HepG2 (cell line): ENCODE measurements around the gene NCOA7. TPM values are rescaled to one million over a fixed set of nuclear protein-coding genes. Genes with fewer than 3 reads are reported as not detected.

Experiments
- CREM ChIP-seq, 2 experiments: sonication (generic) in 1 of 2; formaldehyde crosslinking in 1 of 2; IDR thresholded peaks; 2 replicates each; pipeline versions ENCODE4 v1.4.0 to v1.6.1; 2016 to 2020; ENCODE audit warnings: antibody characterized with exemption in 1 of 2, mild to moderate bottlenecking in 1 of 2, missing genetic modification reagents in 1 of 2
- IRX3 ChIP-seq: sonication (generic); formaldehyde crosslinking; IDR thresholded peaks from 2 replicates; pipeline ENCODE4 v1.8.1; 2023; ENCODE audit warnings: mild to moderate bottlenecking, low read depth, missing genetic modification reagents, borderline replicate concordance
- MIXL1 ChIP-seq: IDR thresholded peaks from 2 replicates; pipeline ENCODE4 v1.6.1; 2016
- RFX1 ChIP-seq: fragments of 450-650 bp; IDR thresholded peaks from 2 replicates; pipeline ENCODE4 v1.6.1; 2017
- RFXAP ChIP-seq: sonication (generic); formaldehyde crosslinking; IDR thresholded peaks from 2 replicates; pipeline ENCODE4 v1.4.0; 2020; ENCODE audit warnings: missing genetic modification reagents, borderline replicate concordance
- SIX1 ChIP-seq: sonication (generic); formaldehyde crosslinking; IDR thresholded peaks from 2 replicates; pipeline ENCODE4 v1.4.0; 2020; ENCODE audit warnings: missing genetic modification reagents, borderline replicate concordance
- SMAD1 ChIP-seq: sonication (generic); formaldehyde crosslinking; IDR thresholded peaks from 2 replicates; pipeline ENCODE4 v1.4.0; 2020; ENCODE audit warnings: missing genetic modification reagents, low read depth, mild to moderate bottlenecking, borderline replicate concordance
- SMAD9 ChIP-seq: sonication (generic); formaldehyde crosslinking; IDR thresholded peaks from 2 replicates; pipeline ENCODE4 v1.5.1; 2020; ENCODE audit warnings: mild to moderate bottlenecking, missing genetic modification reagents
- SOX6 ChIP-seq, 2 experiments: fragments of 450-650 bp in 1 of 2; sonication (generic) in 1 of 2; formaldehyde crosslinking in 1 of 2; IDR thresholded peaks; 2 replicates each; pipeline versions ENCODE4 v1.4.0 to v1.6.1; 2017 to 2020; ENCODE audit warnings: antibody characterized with exemption in 1 of 2, mild to moderate bottlenecking in 1 of 2, missing genetic modification reagents in 1 of 2
- ZNF138 ChIP-seq: sonication (generic); formaldehyde crosslinking; IDR thresholded peaks from 2 replicates; pipeline ENCODE4 v1.5.0; 2020; ENCODE audit warnings: mild to moderate bottlenecking, low read depth, missing genetic modification reagents
- ZNF317 ChIP-seq: sonication (generic); formaldehyde crosslinking; IDR thresholded peaks from 2 replicates; pipeline ENCODE4 v1.5.0; 2020; ENCODE audit warnings: mild to moderate bottlenecking, missing genetic modification reagents
- ZNF333 ChIP-seq: sonication (generic); formaldehyde crosslinking; IDR thresholded peaks from 2 replicates; pipeline ENCODE4 v1.4.0; 2020; ENCODE audit warnings: mild to moderate bottlenecking, missing genetic modification reagents, borderline replicate concordance
- ZNF546 ChIP-seq: sonication (generic); formaldehyde crosslinking; conservative IDR thresholded peaks from 2 replicates; pipeline ENCODE4 v1.8.1; 2023; ENCODE audit warnings: mild to moderate bottlenecking, missing genetic modification reagents
- ZNF674 ChIP-seq: sonication (generic); formaldehyde crosslinking; IDR thresholded peaks from 2 replicates; pipeline ENCODE4 v1.5.0; 2020; ENCODE audit warnings: low read depth, mild to moderate bottlenecking, missing genetic modification reagents
- ZNF703 ChIP-seq: sonication (generic); formaldehyde crosslinking; IDR thresholded peaks from 2 replicates; pipeline ENCODE4 v1.5.1; 2020; ENCODE audit warnings: missing genetic modification reagents, mild to moderate bottlenecking, moderate library complexity, borderline replicate concordance
- ZNF713 ChIP-seq: sonication (generic); formaldehyde crosslinking; IDR thresholded peaks from 2 replicates; pipeline ENCODE4 v1.4.0; 2020; ENCODE audit warnings: mild to moderate bottlenecking, missing genetic modification reagents
- ZNF737 ChIP-seq: sonication (generic); formaldehyde crosslinking; IDR thresholded peaks from 2 replicates; pipeline ENCODE4 v1.5.0; 2020; ENCODE audit warnings: missing genetic modification reagents, mild to moderate bottlenecking, borderline replicate concordance
- ZNF776 ChIP-seq: sonication (generic); formaldehyde crosslinking; IDR thresholded peaks from 2 replicates; pipeline ENCODE4 v1.4.0; 2020; ENCODE audit warnings: mild to moderate bottlenecking, missing genetic modification reagents
- polyA plus RNA-seq, 8 experiments: library from polyadenylated mRNA; depleted of rRNA in 3 of 8; stranded (reverse) in 7 of 8; unstranded in 1 of 8; fragments of >200 nt; fragmentation: Illumina TruSeq in 4 of 8; extraction: Trizol in 4 of 8; gene quantifications; 2 replicates each; pipeline versions ENCODE4 v1.2.1 to v1.2.3, GENCODE V29; 2011 to 2016; ENCODE audit warnings: low read depth in 4 of 8, missing spikeins in 1 of 8, mixed read lengths in 1 of 8; ENCODE audit not compliant: insufficient read depth in 1 of 8
- total RNA-seq, 5 experiments: library from RNA; depleted of rRNA; stranded (reverse); fragments of >200 nt; fragmentation: Illumina TruSeq; extraction: Trizol; gene quantifications; 2 replicates each; pipeline ENCODE4 v1.2.3, GENCODE V29; 2016; ENCODE audit warnings: low read depth in 1 of 5
- TF ChIP-seq, protein P1 (sequence below): sonication (generic); formaldehyde crosslinking; IDR thresholded peaks from 2 replicates; pipeline ENCODE4 v1.5.1; 2020; ENCODE audit warnings: missing genetic modification reagents, mild to moderate bottlenecking, borderline replicate concordance
- TF ChIP-seq, protein P2 (sequence below): sonication (generic); formaldehyde crosslinking; IDR thresholded peaks from 2 replicates; pipeline ENCODE4 v1.5.1; 2020; ENCODE audit warnings: mild to moderate bottlenecking, moderate library complexity, missing genetic modification reagents
- TF ChIP-seq, protein P3 (sequence below): sonication (generic); formaldehyde crosslinking; IDR thresholded peaks from 2 replicates; pipeline ENCODE4 v1.8.1; 2022; ENCODE audit warnings: low read depth, mild to moderate bottlenecking, missing genetic modification reagents
- TF ChIP-seq, protein P4 (sequence below): sonication (generic); formaldehyde crosslinking; IDR thresholded peaks from 2 replicates; pipeline ENCODE4 v1.9.0; 2022; ENCODE audit warnings: low read depth, missing genetic modification reagents

The NCOA7 gene
- total and polyA plus RNA-seq, 2 of the 13 experiments (the other 11 are each of a cell fraction or from before 2014, with no cell fraction given), result 13.6 to 20.8 TPM

DNA sequence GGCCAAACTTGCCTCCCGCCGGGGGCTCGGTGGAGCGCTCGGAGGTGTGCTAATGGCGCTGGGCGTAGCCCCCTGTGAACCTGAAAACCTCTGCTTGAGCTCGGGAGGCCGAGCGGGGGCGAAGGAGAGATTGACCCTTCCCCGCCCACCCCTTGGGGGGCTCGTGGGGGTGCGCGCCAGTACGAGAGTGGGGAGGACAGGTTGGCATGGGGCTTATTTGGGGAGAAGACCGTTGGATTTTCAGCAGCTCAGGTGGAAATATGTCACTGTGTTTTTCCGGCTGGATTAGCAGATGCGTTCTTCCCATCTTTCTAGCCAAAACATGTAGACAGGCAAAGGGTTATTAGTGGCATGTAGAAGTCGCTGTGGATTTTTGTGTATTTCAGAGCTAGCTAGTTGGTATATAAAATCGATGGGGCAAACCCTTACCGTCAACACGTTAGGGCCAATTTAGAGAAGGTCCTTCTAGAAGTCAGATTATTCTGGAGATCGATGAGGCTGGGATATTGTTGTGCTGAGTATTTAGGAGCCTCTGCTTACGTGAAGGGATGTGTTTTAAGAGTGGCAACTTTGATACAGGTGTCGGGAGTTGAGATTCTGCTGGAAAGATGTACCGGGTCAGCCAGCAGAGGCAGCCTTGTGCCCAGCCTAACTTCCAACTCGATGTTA, 525 bp downstream of the NCOA7 start (continued):
- no peak; the same call in 1 of the 2 replicates for TF ChIP-seq ZNF546
- TF ChIP-seq IRX3 (CRISPR knock-in tag), result no peak
- TF ChIP-seq SOX6 (IDR thresholded peaks at IDR 0.05), result no peak
- peak; percentile 35; the same call in 1 of the 2 replicates for TF ChIP-seq SOX6 (CRISPR knock-in tag; IDR thresholded peaks at IDR 0.05)
- no peak for TF ChIP-seq SMAD1 (CRISPR knock-in tag)
- TF ChIP-seq, protein P1, sequence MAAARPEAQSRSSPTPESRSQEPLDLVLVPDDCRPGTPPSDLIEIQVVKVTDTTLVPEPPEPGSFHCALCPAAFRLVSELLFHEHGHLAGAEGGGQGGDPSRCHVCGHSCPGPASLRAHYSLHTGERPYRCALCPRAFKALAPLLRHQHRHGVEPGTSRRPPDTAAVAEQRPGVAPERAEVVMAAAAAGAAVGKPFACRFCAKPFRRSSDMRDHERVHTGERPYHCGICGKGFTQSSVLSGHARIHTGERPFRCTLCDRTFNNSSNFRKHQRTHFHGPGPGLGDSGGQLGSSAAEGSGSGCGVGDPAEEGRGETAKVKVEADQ, result no peak
- no peak for TF ChIP-seq ZNF703
- TF ChIP-seq, protein P2, sequence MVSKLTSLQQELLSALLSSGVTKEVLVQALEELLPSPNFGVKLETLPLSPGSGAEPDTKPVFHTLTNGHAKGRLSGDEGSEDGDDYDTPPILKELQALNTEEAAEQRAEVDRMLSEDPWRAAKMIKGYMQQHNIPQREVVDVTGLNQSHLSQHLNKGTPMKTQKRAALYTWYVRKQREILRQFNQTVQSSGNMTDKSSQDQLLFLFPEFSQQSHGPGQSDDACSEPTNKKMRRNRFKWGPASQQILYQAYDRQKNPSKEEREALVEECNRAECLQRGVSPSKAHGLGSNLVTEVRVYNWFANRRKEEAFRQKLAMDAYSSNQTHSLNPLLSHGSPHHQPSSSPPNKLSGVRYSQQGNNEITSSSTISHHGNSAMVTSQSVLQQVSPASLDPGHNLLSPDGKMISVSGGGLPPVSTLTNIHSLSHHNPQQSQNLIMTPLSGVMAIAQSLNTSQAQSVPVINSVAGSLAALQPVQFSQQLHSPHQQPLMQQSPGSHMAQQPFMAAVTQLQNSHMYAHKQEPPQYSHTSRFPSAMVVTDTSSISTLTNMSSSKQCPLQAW (CRISPR knock-in tag), result 0 out of 2 replicates have a peak, but pooled peaks have one; percentile 10
- TF ChIP-seq SIX1 (CRISPR knock-in tag), result no peak
- TF ChIP-seq ZNF138, result no peak
- TF ChIP-seq CREM (IDR thresholded peaks at IDR 0.05), result no peak
- no peak for TF ChIP-seq CREM (CRISPR knock-in tag; IDR thresholded peaks at IDR 0.05)
- TF ChIP-seq SMAD9 (CRISPR knock-in tag), result no peak
- TF ChIP-seq ZNF317 (CRISPR knock-in tag), result 0 out of 2 replicates have a peak, but pooled peaks have one; percentile 27
- TF ChIP-seq RFXAP, result no peak
- no peak for TF ChIP-seq ZNF737 (CRISPR knock-in tag)
- TF ChIP-seq, protein P3, sequence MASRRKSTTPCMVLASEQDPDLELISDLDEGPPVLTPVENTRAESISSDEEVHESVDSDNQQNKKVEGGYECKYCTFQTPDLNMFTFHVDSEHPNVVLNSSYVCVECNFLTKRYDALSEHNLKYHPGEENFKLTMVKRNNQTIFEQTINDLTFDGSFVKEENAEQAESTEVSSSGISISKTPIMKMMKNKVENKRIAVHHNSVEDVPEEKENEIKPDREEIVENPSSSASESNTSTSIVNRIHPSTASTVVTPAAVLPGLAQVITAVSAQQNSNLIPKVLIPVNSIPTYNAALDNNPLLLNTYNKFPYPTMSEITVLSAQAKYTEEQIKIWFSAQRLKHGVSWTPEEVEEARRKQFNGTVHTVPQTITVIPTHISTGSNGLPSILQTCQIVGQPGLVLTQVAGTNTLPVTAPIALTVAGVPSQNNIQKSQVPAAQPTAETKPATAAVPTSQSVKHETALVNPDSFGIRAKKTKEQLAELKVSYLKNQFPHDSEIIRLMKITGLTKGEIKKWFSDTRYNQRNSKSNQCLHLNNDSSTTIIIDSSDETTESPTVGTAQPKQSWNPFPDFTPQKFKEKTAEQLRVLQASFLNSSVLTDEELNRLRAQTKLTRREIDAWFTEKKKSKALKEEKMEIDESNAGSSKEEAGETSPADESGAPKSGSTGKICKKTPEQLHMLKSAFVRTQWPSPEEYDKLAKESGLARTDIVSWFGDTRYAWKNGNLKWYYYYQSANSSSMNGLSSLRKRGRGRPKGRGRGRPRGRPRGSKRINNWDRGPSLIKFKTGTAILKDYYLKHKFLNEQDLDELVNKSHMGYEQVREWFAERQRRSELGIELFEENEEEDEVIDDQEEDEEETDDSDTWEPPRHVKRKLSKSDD (CRISPR knock-in tag), result no peak
- no peak for TF ChIP-seq ZNF333 (CRISPR knock-in tag)
- TF ChIP-seq MIXL1 (CRISPR knock-in tag), result no peak
- no peak for TF ChIP-seq ZNF713 (CRISPR knock-in tag)
- TF ChIP-seq, protein P4, sequence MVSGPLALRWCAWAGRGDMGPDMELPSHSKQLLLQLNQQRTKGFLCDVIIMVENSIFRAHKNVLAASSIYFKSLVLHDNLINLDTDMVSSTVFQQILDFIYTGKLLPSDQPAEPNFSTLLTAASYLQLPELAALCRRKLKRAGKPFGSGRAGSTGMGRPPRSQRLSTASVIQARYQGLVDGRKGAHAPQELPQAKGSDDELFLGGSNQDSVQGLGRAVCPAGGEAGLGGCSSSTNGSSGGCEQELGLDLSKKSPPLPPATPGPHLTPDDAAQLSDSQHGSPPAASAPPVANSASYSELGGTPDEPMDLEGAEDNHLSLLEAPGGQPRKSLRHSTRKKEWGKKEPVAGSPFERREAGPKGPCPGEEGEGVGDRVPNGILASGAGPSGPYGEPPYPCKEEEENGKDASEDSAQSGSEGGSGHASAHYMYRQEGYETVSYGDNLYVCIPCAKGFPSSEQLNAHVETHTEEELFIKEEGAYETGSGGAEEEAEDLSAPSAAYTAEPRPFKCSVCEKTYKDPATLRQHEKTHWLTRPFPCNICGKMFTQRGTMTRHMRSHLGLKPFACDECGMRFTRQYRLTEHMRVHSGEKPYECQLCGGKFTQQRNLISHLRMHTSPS (CRISPR knock-in tag), result no peak
- no peak for TF ChIP-seq ZNF776 (CRISPR knock-in tag)
- no peak for TF ChIP-seq RFX1
- no peak for TF ChIP-seq ZNF674 (CRISPR knock-in tag)
